Peyer's patch (tissue), 4 donors: Measurements from ENCODE around the gene KCNAB1.

Source experiments
- POLR2A ChIP-seq, 2 donors: fragments of 450-650 bp; IDR thresholded peaks; one replicate each; pipeline ENCODE4 v1.5.1; 2017; ENCODE audit warnings: antibody characterized with exemption in 2 of 2, mild to moderate bottlenecking in 2 of 2, moderate library complexity in 2 of 2
- TF ChIP-seq, protein P1 (sequence below), 6 experiments: fragments of 450-650 bp in 4 of 6; fragments of 200-600 bp in 2 of 6; sonication (generic) in 1 of 6; IDR thresholded peaks; one replicate each; pipeline ENCODE4 v1.5.1; 2017 to 2019; ENCODE audit warnings: antibody characterized with exemption in 6 of 6, mild to moderate bottlenecking in 3 of 6, moderate library complexity in 1 of 6

GRCh38 chr3:156271508-156271907, 151.1 kb downstream of the KCNAB1 start:
- TF ChIP-seq, protein P1, sequence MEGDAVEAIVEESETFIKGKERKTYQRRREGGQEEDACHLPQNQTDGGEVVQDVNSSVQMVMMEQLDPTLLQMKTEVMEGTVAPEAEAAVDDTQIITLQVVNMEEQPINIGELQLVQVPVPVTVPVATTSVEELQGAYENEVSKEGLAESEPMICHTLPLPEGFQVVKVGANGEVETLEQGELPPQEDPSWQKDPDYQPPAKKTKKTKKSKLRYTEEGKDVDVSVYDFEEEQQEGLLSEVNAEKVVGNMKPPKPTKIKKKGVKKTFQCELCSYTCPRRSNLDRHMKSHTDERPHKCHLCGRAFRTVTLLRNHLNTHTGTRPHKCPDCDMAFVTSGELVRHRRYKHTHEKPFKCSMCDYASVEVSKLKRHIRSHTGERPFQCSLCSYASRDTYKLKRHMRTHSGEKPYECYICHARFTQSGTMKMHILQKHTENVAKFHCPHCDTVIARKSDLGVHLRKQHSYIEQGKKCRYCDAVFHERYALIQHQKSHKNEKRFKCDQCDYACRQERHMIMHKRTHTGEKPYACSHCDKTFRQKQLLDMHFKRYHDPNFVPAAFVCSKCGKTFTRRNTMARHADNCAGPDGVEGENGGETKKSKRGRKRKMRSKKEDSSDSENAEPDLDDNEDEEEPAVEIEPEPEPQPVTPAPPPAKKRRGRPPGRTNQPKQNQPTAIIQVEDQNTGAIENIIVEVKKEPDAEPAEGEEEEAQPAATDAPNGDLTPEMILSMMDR (IDR thresholded peaks at IDR 0.05) = no peak
- no peak for TF ChIP-seq POLR2A (IDR thresholded peaks at IDR 0.05)
